SU-DHL-6 (cell line): ENCODE data around the gene ALDH18A1.

ENCODE experiments used
- EZH2phosphoT487 ChIP-seq: fragments of 200-600 bp; sonication (generic), shearing (Covaris generic); conservative IDR thresholded peaks from 2 replicates; pipeline ENCODE4 v1.6.1; 2018; ENCODE audit warnings: mild to moderate bottlenecking, antibody characterized with exemption, low read length, moderate library complexity, mixed read lengths
- TF ChIP-seq, protein P1 (sequence below): fragments of 200-600 bp; sonication (generic); IDR thresholded peaks from one replicate; pipeline ENCODE4 v1.5.1; 2017; ENCODE audit warnings: antibody characterized with exemption, mild to moderate bottlenecking, low read length, moderate library complexity; ENCODE audit not compliant: insufficient read depth, poor library complexity, severe bottlenecking

DNA sequence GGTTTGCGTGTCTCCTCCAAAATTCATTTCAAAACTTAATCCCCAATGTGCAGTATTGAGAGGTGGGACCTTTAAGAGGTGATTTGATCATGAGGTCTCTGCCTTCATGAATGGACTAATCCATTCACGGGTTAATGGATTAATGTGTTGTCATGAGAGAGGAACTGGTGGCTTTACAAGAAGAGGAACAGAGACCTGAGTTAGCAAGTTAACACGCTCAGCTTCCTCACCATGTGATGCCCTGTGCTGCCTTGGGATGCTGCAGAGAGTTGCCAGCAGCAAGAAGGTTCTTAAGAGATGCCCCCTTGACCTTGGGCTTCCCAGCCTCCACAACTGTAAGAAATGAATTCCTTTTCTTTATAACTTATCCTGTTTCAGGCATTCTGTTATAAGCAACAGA, 40.9 kb upstream of the ALDH18A1 start:
- TF ChIP-seq, protein P1, sequence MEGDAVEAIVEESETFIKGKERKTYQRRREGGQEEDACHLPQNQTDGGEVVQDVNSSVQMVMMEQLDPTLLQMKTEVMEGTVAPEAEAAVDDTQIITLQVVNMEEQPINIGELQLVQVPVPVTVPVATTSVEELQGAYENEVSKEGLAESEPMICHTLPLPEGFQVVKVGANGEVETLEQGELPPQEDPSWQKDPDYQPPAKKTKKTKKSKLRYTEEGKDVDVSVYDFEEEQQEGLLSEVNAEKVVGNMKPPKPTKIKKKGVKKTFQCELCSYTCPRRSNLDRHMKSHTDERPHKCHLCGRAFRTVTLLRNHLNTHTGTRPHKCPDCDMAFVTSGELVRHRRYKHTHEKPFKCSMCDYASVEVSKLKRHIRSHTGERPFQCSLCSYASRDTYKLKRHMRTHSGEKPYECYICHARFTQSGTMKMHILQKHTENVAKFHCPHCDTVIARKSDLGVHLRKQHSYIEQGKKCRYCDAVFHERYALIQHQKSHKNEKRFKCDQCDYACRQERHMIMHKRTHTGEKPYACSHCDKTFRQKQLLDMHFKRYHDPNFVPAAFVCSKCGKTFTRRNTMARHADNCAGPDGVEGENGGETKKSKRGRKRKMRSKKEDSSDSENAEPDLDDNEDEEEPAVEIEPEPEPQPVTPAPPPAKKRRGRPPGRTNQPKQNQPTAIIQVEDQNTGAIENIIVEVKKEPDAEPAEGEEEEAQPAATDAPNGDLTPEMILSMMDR = no peak
- no peak for TF ChIP-seq EZH2phosphoT487
